ENCODE data around the gene INVS.
"Not testable (repeated sequence)": the region's sequence is repeated elsewhere in the genome, so short reads cannot be mapped to it uniquely, and the experiment has no call there.

Gene INVS

DNA sequence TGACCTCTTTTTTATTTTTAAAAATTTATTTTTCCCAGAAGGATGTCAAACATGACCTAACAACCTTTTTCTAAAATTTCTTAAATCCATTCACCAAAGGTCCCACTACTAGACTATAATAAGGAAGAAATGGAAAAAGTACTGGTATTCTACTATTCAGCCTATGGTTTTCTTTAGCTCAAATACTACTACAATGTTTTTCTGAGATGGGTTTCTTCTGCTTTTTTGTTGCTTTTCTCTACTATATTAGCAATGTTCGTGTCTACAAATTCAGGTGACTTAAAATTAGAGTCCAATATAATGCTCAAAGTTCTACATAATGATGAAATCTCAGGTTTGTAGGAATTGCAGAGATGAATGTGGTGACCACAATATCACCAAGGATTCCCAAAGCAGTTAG is 8.2 kb upstream of the INVS start:
- in situ Hi-C loops (cut with HindIII; ENCODE audit: low pct_unique_long_range_greater_than_20kb, low sequenced_read_pairs) = no loop called here

DNA sequence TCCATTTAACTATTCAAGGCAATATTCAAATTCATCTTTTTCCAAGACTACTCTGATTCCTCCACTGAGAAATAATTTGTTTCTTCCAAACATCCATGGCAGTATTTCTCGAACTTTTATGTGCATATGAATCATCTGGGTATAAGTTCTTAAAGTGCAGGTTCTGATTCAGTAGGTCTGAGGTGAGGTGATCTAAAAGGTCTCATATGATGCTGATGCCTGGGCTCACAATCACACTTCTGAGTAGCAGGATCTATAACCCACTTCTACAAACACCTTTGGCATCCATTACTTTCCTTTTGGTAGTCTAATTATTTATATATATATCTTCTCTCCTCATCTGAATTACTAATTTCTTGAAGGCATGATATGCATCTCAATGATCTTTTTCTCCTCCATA is 7.4 kb upstream of the INVS start:
- in situ Hi-C loops (cut with HindIII; ENCODE audit: low pct_unique_long_range_greater_than_20kb, low sequenced_read_pairs) = no loop called here
- no peak for TF ChIP-seq JUND (IDR thresholded peaks at IDR 0.05; ENCODE audit: low read depth)
- no peak for DNase-seq (ENCODE audit: low read depth in 1 of 2, low spot score in 1 of 2)

More for the DNA sequence above, 8.2 kb upstream of the INVS start:
- TF ChIP-seq JUND (IDR thresholded peaks at IDR 0.05; ENCODE audit: low read depth) = no peak
- DNase-seq (ENCODE audit: low read depth in 1 of 2, low spot score in 1 of 2) = no peak

DNA sequence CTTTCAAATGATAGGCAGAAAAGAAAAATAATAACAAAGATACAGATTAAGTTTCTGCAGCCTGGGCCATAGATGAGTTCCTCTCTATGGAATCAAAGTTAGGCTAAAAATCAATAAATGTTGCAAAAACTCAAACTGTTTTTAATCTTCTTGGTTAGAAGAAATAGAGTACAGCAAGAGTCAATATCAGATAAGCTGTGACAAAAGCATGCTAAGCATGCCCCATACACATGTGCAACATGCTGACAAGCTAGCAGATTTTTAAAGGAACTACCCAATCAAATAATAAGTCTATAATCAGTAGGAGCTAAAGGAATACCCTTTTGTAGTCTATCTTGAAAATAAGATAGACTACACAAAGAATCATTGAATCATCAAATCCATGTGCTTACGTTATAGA is 7.0 kb upstream of the INVS start:
- TF ChIP-seq JUND (IDR thresholded peaks at IDR 0.05; ENCODE audit: low read depth) = no peak
- in situ Hi-C loops (cut with HindIII; ENCODE audit: low pct_unique_long_range_greater_than_20kb, low sequenced_read_pairs) = no loop called here
- no peak for DNase-seq (ENCODE audit: low read depth in 1 of 2, low spot score in 1 of 2)

DNA sequence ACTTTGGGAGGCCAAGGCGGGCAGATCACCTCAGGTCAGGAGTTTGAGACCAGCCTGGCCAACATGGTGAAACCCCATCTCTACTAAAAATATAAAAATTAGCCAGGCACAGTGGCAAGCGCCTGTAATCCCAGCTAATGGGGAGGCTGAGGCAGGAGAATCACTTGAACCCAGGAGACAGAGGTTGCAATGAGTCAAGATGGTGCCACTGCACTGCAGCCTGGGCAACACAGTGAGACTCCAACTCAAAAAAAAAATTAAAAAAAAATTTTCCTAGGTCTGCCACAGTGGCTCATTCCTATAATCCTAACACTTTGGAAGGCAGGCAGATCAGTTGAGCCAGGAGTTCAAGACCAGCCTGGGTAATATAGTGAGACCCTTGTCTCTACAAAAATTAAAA is 4.6 kb upstream of the INVS start:
- DNase-seq (ENCODE audit: low read depth in 1 of 2, low spot score in 1 of 2); in situ Hi-C loops (cut with HindIII; ENCODE audit: low pct_unique_long_range_greater_than_20kb, low sequenced_read_pairs): not testable (repeated sequence)

DNA sequence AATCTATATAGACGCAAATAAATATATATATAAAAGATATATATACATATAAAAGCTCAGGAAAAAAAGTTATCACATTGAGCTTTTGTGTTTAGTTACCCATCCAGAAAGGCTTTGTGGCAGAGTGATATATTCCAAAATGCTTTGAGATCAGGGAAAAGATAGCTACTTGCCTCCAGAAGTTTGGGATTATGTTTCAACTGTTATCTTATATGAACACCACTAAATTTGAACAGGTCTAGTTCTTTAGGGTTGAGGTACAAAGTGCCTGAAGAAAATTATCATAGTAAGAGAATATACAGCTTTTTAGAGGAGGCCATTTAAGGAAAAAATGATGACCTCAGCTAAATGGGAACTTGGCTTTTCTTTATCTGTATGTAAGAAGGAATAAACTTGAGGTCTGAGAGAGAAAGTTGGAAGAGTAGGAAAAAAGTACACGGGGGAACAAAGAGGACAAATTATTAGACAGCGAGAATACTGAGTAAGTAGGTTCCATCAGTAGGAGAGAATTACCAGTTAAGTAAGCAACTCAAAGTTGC is 2.6 kb upstream of the INVS start:
- DNase-seq (ENCODE audit: low read depth in 1 of 2, low spot score in 1 of 2) = no peak
- in situ Hi-C loops (cut with HindIII; ENCODE audit: low pct_unique_long_range_greater_than_20kb, low sequenced_read_pairs) = no loop called here
- no peak for TF ChIP-seq JUND (IDR thresholded peaks at IDR 0.05; ENCODE audit: low read depth)

DNA sequence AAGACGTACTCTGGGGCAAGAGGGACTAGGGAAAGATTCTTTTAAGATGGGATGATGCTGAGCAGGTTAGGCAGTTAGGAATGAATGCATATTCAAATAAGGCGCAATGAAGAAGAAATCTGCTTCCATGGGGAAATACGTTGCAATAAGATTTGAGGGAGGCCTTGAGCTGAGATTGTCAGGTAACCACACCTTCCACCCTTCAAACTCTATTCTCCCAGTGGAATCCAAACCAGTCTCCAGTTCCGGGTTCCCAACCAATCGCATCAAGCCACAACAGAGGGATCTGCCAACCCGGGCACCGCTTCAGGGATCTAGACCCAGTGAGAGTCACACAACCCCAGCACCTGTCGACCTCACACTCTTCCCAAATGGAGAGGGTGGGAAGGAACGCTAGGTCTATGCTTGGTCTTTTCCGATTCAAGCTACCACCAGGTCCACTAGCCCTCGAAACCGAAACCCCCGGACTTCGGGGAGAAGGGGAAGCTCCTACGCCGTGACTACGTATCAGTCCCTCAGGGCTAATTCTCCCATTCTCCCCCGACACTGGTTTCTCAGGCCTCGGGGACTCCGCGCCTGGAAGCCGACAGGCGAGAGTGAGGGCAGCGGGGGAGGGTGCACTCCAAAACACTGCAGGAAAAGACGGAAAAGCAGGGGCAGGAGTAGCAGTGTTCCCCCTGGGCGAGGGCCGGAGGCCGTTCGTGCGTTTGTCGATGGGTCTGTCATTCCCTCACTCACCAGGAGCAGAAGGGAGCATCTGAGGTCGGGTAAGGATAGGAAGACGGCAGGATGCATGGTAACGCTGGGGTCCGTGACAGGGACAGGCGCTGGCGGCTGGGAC is 777 bp upstream of the INVS start:
- TF ChIP-seq JUND (IDR thresholded peaks at IDR 0.05; ENCODE audit: low read depth) = no peak
- DNase-seq (ENCODE audit: low read depth in 1 of 2, low spot score in 1 of 2) = peak; percentile 49 to 80
- in situ Hi-C loops (cut with HindIII; ENCODE audit: low pct_unique_long_range_greater_than_20kb, low sequenced_read_pairs) = no loop called here

DNA sequence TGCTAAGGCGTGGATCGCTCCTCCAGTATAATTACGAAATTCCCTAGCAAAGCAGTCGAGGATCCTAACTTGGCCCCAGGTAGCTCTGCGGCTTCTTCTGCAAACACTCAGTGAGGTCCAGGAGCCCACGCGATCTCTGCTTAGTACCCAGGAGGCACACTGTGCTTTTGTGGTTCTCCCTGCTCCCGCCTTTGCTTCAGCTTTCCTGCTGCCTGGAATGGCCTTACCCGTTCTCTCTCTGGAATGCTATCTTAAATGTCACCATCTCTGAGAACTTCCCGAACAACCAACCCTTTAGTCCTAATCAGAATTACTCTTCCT is 639 bp downstream of the INVS start:
- DNase-seq (ENCODE audit: low read depth in 1 of 2, low spot score in 1 of 2) = no peak
- in situ Hi-C loops (cut with HindIII; ENCODE audit: low pct_unique_long_range_greater_than_20kb, low sequenced_read_pairs) = no loop called here
- TF ChIP-seq JUND (IDR thresholded peaks at IDR 0.05; ENCODE audit: low read depth) = no peak

DNA sequence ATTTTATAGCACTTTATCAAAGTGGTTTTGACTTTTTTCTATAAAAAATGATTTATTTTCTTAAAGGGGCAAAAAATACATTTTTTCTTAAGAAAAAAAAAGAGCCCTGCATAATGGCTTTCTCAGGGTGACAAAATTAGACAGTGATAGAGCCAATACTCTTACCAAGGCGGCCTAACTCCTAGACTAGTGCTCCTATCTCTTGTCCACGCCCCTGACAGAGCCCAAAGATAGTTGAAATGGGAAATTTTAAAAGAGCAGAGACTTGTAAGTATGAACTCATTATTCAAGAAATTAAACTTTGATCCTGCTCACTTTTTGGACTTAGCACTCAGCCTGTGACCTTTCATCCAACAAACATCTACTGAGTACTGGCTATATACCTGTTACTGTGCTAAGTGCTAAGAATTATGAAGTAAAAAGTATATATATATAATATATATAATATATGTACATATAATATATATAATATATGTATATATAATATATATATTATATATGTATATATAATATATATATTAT is 1.2 kb downstream of the INVS start:
- DNase-seq (ENCODE audit: low read depth in 1 of 2, low spot score in 1 of 2) = no peak
- no peak for TF ChIP-seq JUND (IDR thresholded peaks at IDR 0.05; ENCODE audit: low read depth)
- in situ Hi-C loops (cut with HindIII; ENCODE audit: low pct_unique_long_range_greater_than_20kb, low sequenced_read_pairs) = no loop called here

DNA sequence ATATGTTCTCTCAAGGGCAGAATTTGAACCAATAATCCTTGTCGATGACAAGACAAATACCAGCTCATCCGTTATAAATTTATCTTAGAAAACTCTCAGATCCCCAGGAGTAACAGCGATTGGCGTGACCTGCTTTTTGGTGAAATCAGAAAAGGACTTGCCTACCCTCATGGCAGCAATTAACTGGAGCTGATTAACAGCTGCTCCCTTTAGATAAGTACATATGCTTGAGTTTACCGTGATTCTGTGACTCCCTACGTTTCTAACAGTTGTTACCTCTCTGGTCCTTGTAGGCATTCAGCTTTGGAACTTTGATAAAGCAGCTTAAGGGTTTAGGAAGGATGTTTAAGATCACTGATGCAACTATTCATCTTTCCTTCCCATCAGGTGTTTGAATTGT is 2.6 kb downstream of the INVS start:
- in situ Hi-C loops (cut with HindIII; ENCODE audit: low pct_unique_long_range_greater_than_20kb, low sequenced_read_pairs) = no loop called here
- no peak for TF ChIP-seq JUND (IDR thresholded peaks at IDR 0.05; ENCODE audit: low read depth)
- no peak for DNase-seq (ENCODE audit: low read depth in 1 of 2, low spot score in 1 of 2)

DNA sequence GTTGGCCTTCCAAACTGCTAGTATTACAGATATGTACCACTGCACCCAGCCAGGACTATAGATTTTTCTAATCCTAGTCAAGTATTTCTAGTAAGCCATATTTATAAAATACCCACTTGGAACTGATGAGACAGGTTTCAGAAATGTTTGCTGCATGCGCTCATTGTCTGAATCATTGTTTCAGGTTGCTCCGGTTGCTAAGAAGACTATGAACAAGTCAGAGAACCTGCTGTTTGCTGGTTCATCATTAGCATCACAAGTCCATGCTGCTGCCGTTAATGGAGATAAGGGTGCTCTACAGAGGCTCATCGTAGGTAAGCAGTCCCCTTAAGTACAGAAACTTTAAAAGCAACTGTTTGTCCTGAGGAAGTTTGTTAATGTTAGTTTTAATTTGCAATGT is 5.3 kb downstream of the INVS start:
- TF ChIP-seq JUND (IDR thresholded peaks at IDR 0.05; ENCODE audit: low read depth) = no peak
- in situ Hi-C loops (cut with HindIII; ENCODE audit: low pct_unique_long_range_greater_than_20kb, low sequenced_read_pairs) = no loop called here
- DNase-seq (ENCODE audit: low read depth in 1 of 2, low spot score in 1 of 2) = no peak

DNA sequence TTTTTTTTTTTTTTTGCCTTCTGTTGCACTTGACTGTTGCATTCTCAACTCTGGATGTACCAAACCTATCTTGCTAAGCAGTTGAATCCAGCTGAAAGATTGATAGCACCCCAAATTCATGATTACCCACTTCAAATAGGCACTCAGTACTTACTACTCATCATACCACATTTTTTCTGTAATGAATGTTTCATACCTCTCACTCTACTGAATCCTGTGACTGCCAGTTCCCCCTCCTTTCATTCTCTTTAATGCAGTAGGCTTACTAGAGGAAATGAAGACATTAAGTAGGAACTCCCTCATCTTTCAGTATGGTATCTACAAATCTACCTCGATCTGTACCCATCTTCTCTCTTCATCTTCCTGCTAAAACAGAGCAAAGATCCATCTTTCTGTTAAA is 6.8 kb downstream of the INVS start:
- in situ Hi-C loops (cut with HindIII; ENCODE audit: low pct_unique_long_range_greater_than_20kb, low sequenced_read_pairs) = no loop called here
- DNase-seq (ENCODE audit: low read depth in 1 of 2, low spot score in 1 of 2) = no peak
- no peak for TF ChIP-seq JUND (IDR thresholded peaks at IDR 0.05; ENCODE audit: low read depth)

DNA sequence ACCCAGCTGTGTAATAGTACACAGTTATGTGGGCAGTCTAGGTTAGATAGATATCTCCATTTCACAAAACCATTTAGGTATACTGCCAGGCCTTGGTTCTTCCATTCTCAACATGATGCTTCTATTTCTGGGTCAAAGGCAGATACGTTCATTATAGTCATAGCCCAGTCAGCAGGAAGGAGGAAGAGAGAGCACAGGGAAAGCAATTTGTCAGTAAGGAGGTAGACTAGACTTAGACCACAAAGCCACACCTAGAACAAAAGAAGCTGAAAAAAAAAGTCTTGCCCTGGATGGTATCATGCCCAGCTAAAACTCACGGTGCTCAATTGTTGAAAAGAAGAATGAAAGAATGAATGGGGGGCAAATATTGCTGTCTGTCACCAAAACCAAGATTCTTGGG is 7.6 kb downstream of the INVS start:
- no peak for TF ChIP-seq JUND (IDR thresholded peaks at IDR 0.05; ENCODE audit: low read depth)
- in situ Hi-C loops (cut with HindIII; ENCODE audit: low pct_unique_long_range_greater_than_20kb, low sequenced_read_pairs) = no loop called here
- DNase-seq (ENCODE audit: low read depth in 1 of 2, low spot score in 1 of 2) = no peak

DNA sequence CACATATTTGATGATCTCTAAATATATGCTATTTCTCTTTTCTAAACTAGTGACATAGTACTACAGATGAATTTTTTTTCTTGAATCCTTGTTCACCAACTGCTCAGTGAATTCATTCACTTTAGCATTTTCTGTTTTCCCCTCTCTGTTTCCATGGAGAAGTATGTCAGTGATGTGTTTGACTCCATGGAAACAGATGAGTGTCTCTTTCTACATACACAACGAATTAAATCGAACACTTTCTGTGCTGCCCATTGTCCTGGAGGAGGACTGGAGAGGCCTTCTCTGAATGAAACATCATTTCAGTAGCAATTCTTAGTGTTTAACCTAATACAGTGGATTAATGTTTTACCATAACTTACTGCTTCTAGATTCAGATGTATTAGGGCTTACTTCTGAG is 9.5 kb downstream of the INVS start:
- in situ Hi-C loops (cut with HindIII; ENCODE audit: low pct_unique_long_range_greater_than_20kb, low sequenced_read_pairs) = no loop called here
- DNase-seq (ENCODE audit: low read depth in 1 of 2, low spot score in 1 of 2) = no peak
- TF ChIP-seq JUND (IDR thresholded peaks at IDR 0.05; ENCODE audit: low read depth) = no peak

DNA sequence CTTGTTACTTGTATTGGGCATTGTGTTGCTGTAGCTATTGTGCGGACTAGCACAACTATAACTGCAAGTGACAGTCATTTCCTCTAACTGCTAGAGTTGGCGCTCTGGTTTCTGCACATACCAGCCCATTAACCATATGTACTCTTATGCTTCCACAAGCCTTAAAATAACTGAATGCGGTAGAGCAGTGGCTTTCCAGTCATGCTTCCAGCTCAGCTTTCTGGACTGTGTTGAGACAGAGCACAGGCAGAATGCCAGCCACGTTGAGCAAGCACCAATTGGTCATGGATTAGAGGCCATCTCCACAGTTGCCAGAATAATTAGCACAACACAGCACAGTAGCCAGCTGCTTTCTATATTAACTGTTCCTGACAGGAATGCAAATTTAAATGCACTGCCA is 12.2 kb downstream of the INVS start:
- no peak for TF ChIP-seq JUND (IDR thresholded peaks at IDR 0.05; ENCODE audit: low read depth)
- no peak for DNase-seq (ENCODE audit: low read depth in 1 of 2, low spot score in 1 of 2)
- in situ Hi-C loops (cut with HindIII; ENCODE audit: low pct_unique_long_range_greater_than_20kb, low sequenced_read_pairs) = no loop called here

All from T47D (cell line).